Omental fat pad (tissue), 4 donors: ENCODE data around the gene RUVBL1. TPM values are rescaled to one million over a fixed set of nuclear protein-coding genes. Genes with fewer than 3 reads are reported as not detected.
A peak's percentile ranks its signal among the peaks of the same experiment; 100 is the strongest.

Experiments used
- ATAC-seq: fragments of 150-250 bp; one replicate; pipeline ENCODE4 v1.9.1; 2016; ENCODE audit warnings: mild to moderate bottlenecking, moderate library complexity; ENCODE audit not compliant: low FRiP score
- DNase-seq: peaks from one replicate; pipeline ENCODE4 v3.0.0-alpha.2; 2019; ENCODE audit warnings: low spot score
- total RNA-seq, 4 donors: library from RNA; depleted of rRNA; stranded (reverse); fragments of >200 nt; gene quantifications; one replicate each; pipeline ENCODE4 v1.1.0, GENCODE V29; 2016
- TF ChIP-seq, protein P1 (sequence below), 3 donors: fragments of 450-650 bp; IDR thresholded peaks; one replicate each; pipeline ENCODE4 v1.5.1; 2016 to 2017; ENCODE audit warnings: antibody characterized with exemption in 3 of 3, mild to moderate bottlenecking in 3 of 3, moderate library complexity in 2 of 3

Gene RUVBL1
- total RNA-seq, 4 donors from 2014 or later = 27.1 to 36.8 (median 30.0) TPM

DNA sequence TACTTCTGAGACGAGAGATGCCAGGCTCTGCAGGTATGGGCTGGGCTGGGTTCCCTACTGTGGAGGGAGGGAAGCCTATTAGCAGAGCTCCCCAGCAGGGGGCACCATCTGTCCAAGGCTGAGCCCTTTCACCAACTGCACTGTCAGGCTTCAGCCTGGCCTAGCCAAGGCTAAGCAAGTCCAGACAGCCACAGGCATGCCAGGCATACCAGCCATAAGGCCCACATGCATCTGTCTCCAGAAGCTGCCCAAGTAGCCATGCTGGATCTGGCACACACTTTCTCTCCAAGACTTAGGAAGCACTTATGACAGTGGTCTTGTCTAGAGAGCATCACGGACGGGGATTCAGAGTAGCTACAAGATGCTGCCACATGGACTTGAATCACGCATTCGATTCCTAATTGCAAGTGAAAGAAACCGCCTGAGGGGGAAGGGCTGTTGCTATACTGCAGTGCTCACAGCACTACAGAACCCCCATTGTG lies 28.3 kb downstream of the RUVBL1 start:
- TF ChIP-seq, protein P1, sequence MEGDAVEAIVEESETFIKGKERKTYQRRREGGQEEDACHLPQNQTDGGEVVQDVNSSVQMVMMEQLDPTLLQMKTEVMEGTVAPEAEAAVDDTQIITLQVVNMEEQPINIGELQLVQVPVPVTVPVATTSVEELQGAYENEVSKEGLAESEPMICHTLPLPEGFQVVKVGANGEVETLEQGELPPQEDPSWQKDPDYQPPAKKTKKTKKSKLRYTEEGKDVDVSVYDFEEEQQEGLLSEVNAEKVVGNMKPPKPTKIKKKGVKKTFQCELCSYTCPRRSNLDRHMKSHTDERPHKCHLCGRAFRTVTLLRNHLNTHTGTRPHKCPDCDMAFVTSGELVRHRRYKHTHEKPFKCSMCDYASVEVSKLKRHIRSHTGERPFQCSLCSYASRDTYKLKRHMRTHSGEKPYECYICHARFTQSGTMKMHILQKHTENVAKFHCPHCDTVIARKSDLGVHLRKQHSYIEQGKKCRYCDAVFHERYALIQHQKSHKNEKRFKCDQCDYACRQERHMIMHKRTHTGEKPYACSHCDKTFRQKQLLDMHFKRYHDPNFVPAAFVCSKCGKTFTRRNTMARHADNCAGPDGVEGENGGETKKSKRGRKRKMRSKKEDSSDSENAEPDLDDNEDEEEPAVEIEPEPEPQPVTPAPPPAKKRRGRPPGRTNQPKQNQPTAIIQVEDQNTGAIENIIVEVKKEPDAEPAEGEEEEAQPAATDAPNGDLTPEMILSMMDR (IDR thresholded peaks at IDR 0.05) = no peak
- DNase-seq (peak; percentile 82), ATAC-seq (peak; percentile 82)

DNA sequence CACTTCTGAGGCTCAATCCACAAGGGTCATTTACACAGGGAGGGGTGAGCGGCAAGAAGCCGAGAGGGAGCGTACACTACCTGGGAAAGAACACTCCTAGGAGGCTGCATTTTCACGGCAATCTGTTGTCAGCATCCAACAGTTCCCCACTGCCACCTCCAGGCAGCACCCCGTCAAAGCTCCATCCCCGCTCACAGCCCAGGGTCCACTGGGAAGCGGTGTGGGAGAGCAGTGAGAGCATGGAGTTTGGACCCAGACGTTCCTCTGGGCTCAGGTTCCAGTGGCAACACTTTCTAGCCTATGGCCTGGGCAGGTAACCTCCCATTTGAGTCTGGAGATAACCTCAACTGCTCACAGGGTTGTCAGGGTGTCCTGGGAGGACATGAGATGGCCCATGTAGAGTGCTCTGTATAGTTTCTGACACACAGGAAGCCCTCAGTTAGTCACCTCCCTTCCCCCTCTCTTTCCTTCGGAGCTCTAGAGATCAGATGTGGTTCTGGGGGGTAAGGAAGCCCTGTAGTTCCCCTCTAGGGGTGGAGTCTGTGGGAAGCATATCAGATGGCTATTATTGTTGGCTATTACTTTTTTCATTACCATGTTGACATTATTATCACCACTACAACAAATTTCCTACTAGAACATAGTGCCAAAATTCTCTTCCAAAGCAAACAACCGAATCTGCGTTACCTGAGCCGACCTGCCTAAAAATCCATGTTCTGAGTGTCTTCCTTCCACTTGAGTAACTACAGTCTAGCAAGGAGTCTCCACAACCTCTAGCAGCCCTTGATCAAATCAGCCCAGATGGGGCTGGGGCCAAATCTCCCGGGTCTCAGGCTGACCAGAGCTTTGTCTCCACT lies 29.1 kb downstream of the RUVBL1 start:
- DNase-seq (no peak), ATAC-seq (no peak)
- TF ChIP-seq, protein P1 (IDR thresholded peaks at IDR 0.05) = no peak

DNA sequence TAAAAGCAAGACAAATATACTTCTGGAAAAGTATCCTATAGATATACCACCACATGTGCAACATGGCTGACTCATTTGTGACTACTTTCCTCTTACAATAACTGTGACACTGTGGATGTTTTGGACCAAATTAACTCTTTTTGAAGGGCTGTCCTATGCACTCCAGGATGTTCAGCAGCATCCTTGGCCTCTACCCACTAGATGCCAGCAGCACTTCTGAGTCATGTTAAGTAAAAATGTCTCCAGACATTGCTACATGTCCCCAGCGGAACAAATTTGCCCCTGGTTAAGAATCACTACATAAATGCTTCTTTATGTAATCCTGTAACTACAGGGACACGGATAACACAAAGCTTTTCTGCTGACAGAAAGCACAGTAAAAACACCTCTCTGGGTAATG lies 32.0 kb downstream of the RUVBL1 start:
- no peak for ATAC-seq
- TF ChIP-seq, protein P1 (IDR thresholded peaks at IDR 0.05) = no peak
- no peak for DNase-seq

DNA sequence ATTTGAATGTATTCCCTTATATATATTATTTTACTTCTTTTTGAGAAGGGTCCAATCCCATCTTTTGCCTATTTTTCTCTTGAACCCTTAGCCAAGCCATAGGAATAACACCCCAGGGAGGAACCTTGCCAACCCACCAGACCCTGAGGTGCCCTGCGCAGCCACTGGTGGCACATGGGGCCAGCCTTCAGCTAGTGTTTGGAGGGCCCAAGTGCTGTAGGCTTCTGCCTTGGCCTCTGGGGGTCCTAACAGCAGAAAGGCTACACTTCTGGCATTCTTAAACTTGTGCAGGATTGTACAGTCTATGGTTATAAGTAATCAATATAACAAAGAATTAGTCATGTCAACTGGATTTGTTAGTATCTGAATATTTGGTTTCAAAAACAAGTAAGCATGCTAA lies 34.5 kb downstream of the RUVBL1 start:
- DNase-seq = no peak
- no peak for ATAC-seq
- TF ChIP-seq, protein P1 (IDR thresholded peaks at IDR 0.05) = no peak

DNA sequence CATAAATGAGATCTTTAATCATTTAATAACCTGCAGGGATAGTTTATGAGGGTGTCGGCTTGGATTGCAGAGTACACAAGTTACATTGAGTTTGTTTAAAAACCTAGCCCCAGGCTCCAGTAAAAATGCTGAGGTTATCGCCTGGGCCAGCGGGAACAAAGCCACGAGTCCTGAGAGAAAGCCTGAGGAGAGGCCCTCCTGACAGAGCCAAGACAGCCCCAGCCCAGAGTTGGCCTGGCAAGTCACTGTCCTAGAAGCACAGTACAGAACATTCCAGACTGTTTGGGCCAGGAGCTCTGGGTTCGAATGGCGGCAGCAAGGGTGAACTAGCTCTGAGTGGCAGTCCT lies 39.0 kb downstream of the RUVBL1 start:
- no peak for ATAC-seq
- TF ChIP-seq, protein P1 (IDR thresholded peaks at IDR 0.05) = no peak
- no peak for DNase-seq

DNA sequence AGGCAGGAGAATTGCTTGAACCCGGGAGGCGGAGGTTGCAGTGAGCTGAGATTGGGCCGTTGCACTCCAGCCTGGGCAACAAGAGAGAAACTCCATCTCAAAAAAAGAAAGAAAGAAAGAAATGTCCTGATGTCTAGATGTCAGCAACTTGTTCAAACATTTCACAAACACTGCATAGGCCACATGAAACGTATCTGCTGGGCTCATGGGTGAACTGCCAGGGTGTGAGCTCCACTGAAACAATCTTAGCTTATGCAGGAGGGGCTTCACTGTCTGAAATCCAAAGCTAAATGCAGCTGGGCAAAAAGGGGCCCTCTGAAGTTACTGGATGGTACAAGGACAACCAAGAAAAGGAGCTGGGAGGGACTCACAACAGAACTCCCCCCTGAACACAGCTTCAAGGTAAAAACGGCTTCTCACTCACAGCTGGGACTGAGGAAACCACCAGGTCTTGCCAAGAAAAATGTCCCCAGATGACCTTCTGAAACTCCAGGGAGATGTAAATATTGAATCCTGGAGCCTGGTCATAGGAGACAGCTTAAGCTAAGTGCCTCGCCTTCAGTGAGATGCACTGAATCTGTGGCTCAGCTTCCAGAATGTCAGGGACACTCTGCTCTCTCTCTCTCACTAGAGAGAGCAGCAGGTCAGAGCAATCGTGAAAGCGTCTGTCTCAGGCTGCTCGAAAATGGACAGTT lies 39.5 kb downstream of the RUVBL1 start:
- no peak for ATAC-seq

More for the DNA sequence above, 39.5 kb downstream of the RUVBL1 start:
- TF ChIP-seq, protein P1 (IDR thresholded peaks at IDR 0.05) = no peak
- DNase-seq = no peak
